IPS-18c (cell line): ENCODE results near the gene LILRB1.
"Not testable (repeated sequence)": the region's sequence is repeated elsewhere in the genome, so short reads cannot be mapped to it uniquely, and the experiment has no call there.

Experiments
- H3K4me3 ChIP-seq: 2 replicates; pipeline ENCODE4 v1.7.0; 2013; ENCODE audit warnings: low read depth, mild to moderate bottlenecking, low read length, moderate library complexity; ENCODE audit not compliant: insufficient read depth
- H3K9me3 ChIP-seq: one replicate; pipeline ENCODE4 v1.6.1; 2013; ENCODE audit warnings: mild to moderate bottlenecking, low read length, moderate library complexity; ENCODE audit not compliant: control insufficient read depth, insufficient read depth

The LILRB1 gene

GRCh38 chr19:54616821-54617560, 13.3 kb upstream of the LILRB1 start:
- peaks cover 3% of the 10 kb centered on the region for H3K9me3 ChIP-seq
- no peak overlapping the region for H3K4me3 ChIP-seq

DNA sequence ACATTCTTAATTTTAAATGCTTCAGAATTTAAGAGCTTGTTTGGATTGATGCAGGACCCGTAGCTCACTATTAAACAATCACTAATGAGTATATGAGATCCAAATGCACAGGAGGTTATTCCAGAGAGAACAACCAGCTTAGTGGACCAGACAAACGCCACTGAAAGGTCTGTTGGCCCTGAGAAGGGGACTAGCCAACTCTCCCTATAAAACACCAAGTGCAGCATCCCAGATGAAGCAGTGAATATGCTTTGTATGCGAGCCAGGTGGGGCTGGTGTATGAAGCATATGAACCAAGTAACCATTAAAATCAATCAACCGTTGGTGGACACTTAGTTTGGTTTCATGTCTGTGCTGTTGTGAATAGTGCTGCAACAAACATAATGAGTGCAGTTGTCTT, 9.8 kb upstream of the LILRB1 start:
- H3K4me3 ChIP-seq: no peak overlapping the region
- peaks cover 3% of the 10 kb centered on the region for H3K9me3 ChIP-seq

DNA sequence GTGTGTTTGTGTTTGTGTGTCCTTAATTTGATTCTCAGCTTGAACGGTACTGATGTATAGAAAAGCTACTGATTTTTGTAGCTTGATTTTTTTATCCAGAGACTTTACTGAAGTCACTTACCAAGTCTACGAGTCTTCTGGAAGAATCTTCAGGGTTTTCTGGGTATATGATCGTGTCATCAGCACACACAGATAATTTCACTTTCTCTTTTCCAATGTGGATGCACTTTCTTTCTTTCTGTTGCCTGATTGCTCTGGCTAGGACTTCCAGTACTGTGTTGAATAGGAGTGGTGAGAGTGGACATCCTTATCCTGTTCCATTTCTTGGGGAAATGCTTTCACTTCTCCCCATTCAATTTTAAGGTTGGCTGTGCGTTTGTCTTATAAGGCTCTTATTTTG, 7.9 kb upstream of the LILRB1 start:
- H3K9me3 ChIP-seq: peaks cover 6% of the 10 kb centered on the region
- no peak overlapping the region for H3K4me3 ChIP-seq

DNA sequence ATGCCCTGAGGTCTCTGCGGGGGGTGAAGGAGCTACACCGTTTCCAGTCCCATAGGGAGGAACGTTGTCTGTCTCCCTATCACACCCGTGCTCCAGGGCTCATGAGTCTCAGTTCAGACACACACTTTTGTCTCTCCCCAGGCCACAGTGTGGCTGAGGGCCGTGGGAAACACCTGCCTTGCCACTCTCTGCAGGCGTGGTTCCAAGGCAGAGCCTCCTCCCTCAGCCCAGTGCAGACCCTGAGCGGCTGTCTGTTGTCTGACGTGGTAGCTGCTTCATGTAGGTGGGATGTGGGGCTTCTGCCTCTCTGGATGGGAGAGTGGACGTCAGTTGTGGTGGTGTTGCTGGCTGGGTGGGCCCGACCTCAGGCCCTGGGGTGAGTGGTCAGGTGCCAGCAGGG, 6.0 kb upstream of the LILRB1 start:
- H3K4me3 ChIP-seq, H3K9me3 ChIP-seq: not testable (repeated sequence)

- not testable (repeated sequence) for H3K9me3 ChIP-seq, H3K4me3 ChIP-seq
These were observed 5.2 kb upstream of the LILRB1 start for GRCh38 chr19:54624934-54625730.

DNA sequence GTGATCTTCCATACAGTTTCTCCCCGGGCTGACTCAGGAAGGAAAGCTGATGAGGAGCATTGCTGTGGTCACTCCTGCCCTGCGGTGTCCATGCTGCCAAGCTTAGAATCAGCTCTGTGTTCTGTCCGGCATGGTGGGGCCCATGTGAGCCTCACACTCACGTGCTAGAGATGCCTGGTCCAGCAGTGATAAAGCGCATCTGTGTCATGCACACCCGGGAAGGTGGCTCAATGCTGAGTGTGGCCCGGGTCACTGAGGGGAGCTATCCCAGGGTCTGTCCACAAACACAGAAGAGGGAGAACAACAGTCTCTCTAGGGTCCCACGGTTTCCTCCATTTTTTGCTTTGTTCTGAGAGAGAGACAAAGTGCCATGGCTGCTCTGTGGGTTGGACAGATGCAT, 3.5 kb upstream of the LILRB1 start:
- H3K9me3 ChIP-seq: peaks cover 7% of the 10 kb centered on the region
- H3K4me3 ChIP-seq: no peak overlapping the region

DNA sequence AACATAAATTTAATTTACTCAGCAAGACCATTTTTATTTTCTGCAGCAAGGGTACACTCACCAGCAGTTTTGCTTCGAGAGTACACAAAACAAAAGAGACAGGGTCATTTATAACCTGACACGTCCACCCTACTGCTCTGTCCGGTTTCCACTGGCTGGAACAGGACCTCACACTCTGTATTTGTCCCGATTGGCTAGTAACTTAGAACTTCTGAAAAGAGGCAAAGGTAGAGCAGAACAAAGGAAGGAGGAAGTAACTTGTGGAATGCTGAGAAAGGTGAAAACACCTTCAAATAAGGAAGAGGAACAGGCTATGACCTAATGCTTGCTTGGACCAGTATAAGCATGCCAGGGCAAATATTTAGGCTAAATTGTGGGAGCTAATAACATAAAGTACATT, 2.4 kb upstream of the LILRB1 start:
- H3K4me3 ChIP-seq, H3K9me3 ChIP-seq: not testable (repeated sequence)

- H3K9me3 ChIP-seq: peaks cover 13% of the 10 kb centered on the region
These were observed 498 bp downstream of the LILRB1 start for GRCh38 chr19:54630782-54631181.

DNA sequence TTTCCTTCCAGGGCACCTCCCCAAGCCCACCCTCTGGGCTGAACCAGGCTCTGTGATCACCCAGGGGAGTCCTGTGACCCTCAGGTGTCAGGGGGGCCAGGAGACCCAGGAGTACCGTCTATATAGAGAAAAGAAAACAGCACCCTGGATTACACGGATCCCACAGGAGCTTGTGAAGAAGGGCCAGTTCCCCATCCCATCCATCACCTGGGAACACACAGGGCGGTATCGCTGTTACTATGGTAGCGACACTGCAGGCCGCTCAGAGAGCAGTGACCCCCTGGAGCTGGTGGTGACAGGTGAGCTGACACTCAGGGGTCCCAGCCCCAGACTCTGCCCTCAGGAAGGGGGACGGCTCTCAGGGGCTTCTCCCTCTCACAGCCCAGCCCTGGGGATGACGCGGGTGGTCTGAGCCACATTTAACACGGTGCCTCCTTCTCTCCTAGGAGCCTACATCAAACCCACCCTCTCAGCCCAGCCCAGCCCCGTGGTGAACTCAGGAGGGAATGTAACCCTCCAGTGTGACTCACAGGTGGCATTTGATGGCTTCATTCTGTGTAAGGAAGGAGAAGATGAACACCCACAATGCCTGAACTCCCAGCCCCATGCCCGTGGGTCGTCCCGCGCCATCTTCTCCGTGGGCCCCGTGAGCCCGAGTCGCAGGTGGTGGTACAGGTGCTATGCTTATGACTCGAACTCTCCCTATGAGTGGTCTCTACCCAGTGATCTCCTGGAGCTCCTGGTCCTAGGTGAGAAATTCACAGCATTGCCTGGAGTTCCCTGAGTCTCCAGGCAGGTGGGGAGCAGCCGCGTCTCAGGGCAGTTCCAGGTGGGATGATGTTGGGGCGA, 1.4 kb downstream of the LILRB1 start:
- H3K9me3 ChIP-seq: peaks cover 11% of the 10 kb centered on the region
- H3K4me3 ChIP-seq: not testable (repeated sequence)

More at GRCh38 chr19:54630782-54631181, 498 bp downstream of the LILRB1 start:
- H3K4me3 ChIP-seq: no peak overlapping the region

DNA sequence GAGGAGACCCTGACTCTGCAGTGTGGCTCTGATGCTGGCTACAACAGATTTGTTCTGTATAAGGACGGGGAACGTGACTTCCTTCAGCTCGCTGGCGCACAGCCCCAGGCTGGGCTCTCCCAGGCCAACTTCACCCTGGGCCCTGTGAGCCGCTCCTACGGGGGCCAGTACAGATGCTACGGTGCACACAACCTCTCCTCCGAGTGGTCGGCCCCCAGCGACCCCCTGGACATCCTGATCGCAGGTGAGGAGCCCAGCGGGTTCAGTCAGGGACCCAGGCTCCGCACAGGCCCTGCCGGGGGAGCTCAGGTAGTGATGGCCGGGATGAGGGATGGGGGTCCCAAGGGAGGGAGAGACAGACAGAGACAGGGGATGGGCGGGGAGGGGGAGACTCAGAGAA, 2.2 kb downstream of the LILRB1 start:
- not testable (repeated sequence) for H3K9me3 ChIP-seq, H3K4me3 ChIP-seq

DNA sequence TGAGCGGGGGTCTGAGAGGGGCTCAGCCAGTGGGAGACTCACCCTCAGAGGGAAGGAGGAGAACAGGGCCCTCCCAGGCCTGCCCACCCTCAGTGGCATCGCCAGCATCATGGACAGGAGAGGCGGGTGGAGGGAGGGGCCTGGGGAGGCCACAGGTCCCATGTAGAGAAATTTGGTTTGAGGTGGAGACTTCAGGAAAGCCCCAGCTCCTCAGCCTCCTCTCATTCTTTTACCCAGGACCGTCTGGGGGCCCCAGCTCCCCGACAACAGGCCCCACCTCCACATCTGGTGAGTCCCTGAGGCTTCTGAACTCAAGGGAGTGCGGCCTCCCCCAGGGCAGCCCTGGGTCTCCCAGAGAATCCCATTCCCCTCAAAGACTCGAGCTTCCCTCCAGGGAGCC, 3.1 kb downstream of the LILRB1 start:
- Histone ChIP-seq H3K9me3 (peaks cover 9% of the 10 kb centered on the region), H3K4me3 (no peak overlapping the region)

- not testable (repeated sequence) for H3K9me3 ChIP-seq, H3K4me3 ChIP-seq
These were observed 5.8 kb downstream of the LILRB1 start for GRCh38 chr19:54636081-54636480.

DNA sequence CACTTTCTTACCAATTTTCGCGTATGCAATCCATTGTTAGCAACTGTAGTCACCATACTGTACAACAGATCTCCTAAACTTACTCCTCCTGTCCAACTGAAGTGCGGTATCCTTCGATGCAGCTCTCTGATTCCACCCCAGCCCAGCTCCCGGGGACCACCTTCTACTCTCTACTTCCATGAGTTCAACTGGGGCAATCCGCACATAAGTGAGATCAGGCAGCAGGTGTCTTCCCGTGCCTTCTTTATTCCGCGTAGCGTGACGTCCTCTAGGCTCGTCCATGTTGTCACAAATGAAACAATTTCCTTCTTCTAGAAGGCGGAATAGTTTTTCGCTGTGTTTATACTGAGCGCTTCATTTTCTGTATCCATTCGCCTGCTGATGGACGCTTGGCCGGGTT, 8.4 kb downstream of the LILRB1 start:
- H3K9me3 ChIP-seq: peaks cover 7% of the 10 kb centered on the region
- no peak overlapping the region for H3K4me3 ChIP-seq

DNA sequence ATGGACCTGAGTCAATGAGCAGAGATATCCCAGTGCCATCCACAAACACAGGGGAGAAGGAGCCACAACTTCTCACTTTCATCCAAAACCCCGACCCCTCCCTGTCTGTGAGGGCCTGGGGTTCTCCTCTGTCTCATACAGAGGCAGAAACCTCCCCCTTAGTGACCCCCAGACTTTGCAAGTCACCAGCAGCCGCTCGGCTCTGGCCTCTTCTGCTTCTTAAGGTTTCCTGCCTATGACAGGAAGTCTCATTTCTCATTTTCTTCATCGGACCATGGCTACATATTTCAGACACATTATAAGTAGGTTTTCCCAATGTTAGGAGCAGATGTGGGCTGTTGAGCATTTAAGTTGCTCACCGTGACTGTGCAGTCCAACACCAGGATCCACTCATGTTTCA, 12.7 kb downstream of the LILRB1 start:
- H3K4me3 ChIP-seq: not testable (repeated sequence)
- H3K9me3 ChIP-seq: peaks cover 11% of the 10 kb centered on the region

- not testable (repeated sequence) for H3K4me3 ChIP-seq
- H3K9me3 ChIP-seq: peaks cover 11% of the 10 kb centered on the region
These were observed 13.3 kb downstream of the LILRB1 start for GRCh38 chr19:54643583-54643982.

DNA sequence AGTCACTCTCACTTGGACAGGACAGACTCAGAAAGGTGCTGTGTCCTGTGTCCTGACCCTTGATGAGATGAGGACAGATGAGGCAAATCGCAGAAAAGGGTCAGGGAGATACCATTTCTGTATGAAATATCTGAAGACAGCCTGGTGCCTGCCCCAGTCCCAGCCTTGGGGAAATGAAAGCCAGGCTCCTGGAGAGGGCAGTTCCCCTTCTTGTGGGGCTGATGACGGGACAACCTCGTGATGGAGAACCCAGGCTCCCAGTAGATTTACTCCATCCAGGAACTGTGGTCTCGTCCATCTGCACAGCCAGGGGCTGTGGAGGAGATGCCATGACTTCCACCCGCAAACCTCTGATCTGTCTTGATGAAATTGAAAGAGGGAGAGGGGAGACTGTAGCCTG, 13.8 kb downstream of the LILRB1 start:
- Histone ChIP-seq H3K4me3 (no peak overlapping the region), H3K9me3 (peaks cover 8% of the 10 kb centered on the region)

GRCh38 chr19:54646331-54646841, 16.1 kb downstream of the LILRB1 start:
- H3K9me3 ChIP-seq: peaks cover 9% of the 10 kb centered on the region
- H3K4me3 ChIP-seq: no peak overlapping the region
